GM12878 (cell line): ENCODE measurements around the gene AVPR1B. TPM values are rescaled to one million over a fixed set of nuclear protein-coding genes. Genes with fewer than 3 reads are reported as not detected.

Experiments
- ATAC-seq: fragments of 200-7000 bp; cut with Tn5 transposase; 3 replicates; pipeline ENCODE4 v1.9.1; 2020; ENCODE audit warnings: mild to moderate bottlenecking, moderate library complexity
- BruUV-seq: library from RNA; stranded (reverse); fragments of 400-500 nt; replicated peaks from 2 replicates; lab custom pipeline; 2021; lab: Mats Ljungman, UMichigan
- CTCF ChIA-PET: fragments of 300-600 bp; sonication (Branson Sonifier 250); formaldehyde crosslinking; extraction: SDS; loops from one replicate; lab custom pipeline; 2021; ENCODE audit warnings: inconsistent platforms; lab: Yijun Ruan, JAX
- POLR2A ChIA-PET: fragments of 350-600 bp; formaldehyde crosslinking; extraction: SDS; loops from one replicate; lab custom pipeline; 2021; ENCODE audit warnings: inconsistent platforms; lab: Charles Lee
- RAD21 ChIA-PET: fragments of 300-600 bp; sonication (Branson Sonifier 250); formaldehyde crosslinking; loops from one replicate; lab custom pipeline; 2023; ENCODE audit warnings: antibody characterized with exemption; ENCODE audit not compliant: unreplicated experiment; lab: Charles Lee
- SMC1A ChIA-PET: fragments of 300-600 bp; sonication (Branson Sonifier 250); formaldehyde crosslinking; loops from one replicate; lab custom pipeline; 2023; ENCODE audit not compliant: unreplicated experiment, uncharacterized antibody; lab: Charles Lee
- DNase-seq: peaks from one replicate; pipeline ENCODE4 v3.0.0-alpha.2; 2011; ENCODE audit warnings: low read depth, low spot score
- FAIRE-seq: peaks from 3 replicates; lab custom pipeline; 2011; peaks lifted over from hg19 to GRCh38; lab: Jason Lieb, UNC
- H2AFZ ChIP-seq: 2 replicates; pipeline ENCODE4 v1.6.0; 2011; ENCODE audit warnings: low read depth, low read length, control low read depth; ENCODE audit not compliant: control insufficient read depth
- H3K27ac ChIP-seq: 2 replicates; pipeline ENCODE4 v1.5.1; 2011; ENCODE audit warnings: control low read depth; ENCODE audit not compliant: control insufficient read depth, insufficient read depth
- H3K27me3 ChIP-seq, 2 experiments: replicated peaks in 1 of 2; 2 replicates each; pipeline versions ENCODE4 v1.6.0 to v1.6.1; 2011; ENCODE audit warnings: low read length in 1 of 2; ENCODE audit not compliant: control insufficient read depth in 2 of 2, insufficient read depth in 2 of 2
- H3K36me3 ChIP-seq, 2 experiments: 2 replicates each; pipeline ENCODE4 v1.5.1; 2011; ENCODE audit warnings: low read length in 1 of 2; ENCODE audit not compliant: control insufficient read depth in 2 of 2, insufficient read depth in 2 of 2
- H3K4me1 ChIP-seq: 2 replicates; pipeline ENCODE4 v1.6.1; 2011; ENCODE audit warnings: mild to moderate bottlenecking, low read length, moderate library complexity, mixed read lengths; ENCODE audit not compliant: control insufficient read depth, insufficient read depth
- H3K4me2 ChIP-seq: 2 replicates; pipeline ENCODE4 v1.6.0; 2011; ENCODE audit warnings: control low read depth; ENCODE audit not compliant: control insufficient read depth, insufficient read depth
- H3K4me3 ChIP-seq: fragments of 200-600 bp; sonication (generic); 2 replicates; pipeline ENCODE4 v1.5.1; 2016
- H3K79me2 ChIP-seq: 2 replicates; pipeline ENCODE4 v1.6.0; 2011; ENCODE audit warnings: low read length; ENCODE audit not compliant: control insufficient read depth, insufficient read depth
- H3K9ac ChIP-seq: 2 replicates; pipeline ENCODE4 v1.8.0; 2011; ENCODE audit warnings: low read length, control low read depth, mixed read lengths; ENCODE audit not compliant: control insufficient read depth, insufficient read depth
- H3K9me3 ChIP-seq: replicated peaks from 3 replicates; pipeline ENCODE4 v1.5.1; 2011; ENCODE audit warnings: mild to moderate bottlenecking, low read length; ENCODE audit not compliant: control insufficient read depth, insufficient read depth
- H4K20me1 ChIP-seq: 2 replicates; pipeline ENCODE4 v1.6.0; 2011; ENCODE audit not compliant: control insufficient read depth, insufficient read depth
- BCL3 ChIP-seq: IDR thresholded peaks from 2 replicates; pipeline ENCODE4 v1.6.1; 2011; ENCODE audit warnings: borderline replicate concordance, low read depth, mild to moderate bottlenecking, moderate library complexity, low read length; ENCODE audit not compliant: insufficient read depth, poor library complexity, severe bottlenecking
- E4F1 ChIP-seq: fragments of 450-650 bp; IDR thresholded peaks from 2 replicates; pipeline ENCODE4 v1.6.1; 2018; ENCODE audit warnings: borderline replicate concordance, mild to moderate bottlenecking; ENCODE audit not compliant: partially characterized antibody
- SRF ChIP-seq, 2 experiments: IDR thresholded peaks; 2 replicates each; pipeline ENCODE4 v1.6.1; 2011; ENCODE audit warnings: low read depth in 2 of 2, low read length in 2 of 2, mild to moderate bottlenecking in 1 of 2, moderate library complexity in 1 of 2
- WGBS: methylation state at CpG from one replicate; pipeline ENCODE4 v1.1.6; 2016; ENCODE audit warnings: low lambda C conversion rate; ENCODE audit not compliant: insufficient replicate concordance, insufficient coverage; ENCODE audit errors: missing lambda C conversion rate; 5-methylcytosine and 5-hydroxymethylcytosine counted together
- in situ Hi-C: fragments of 300-500 bp; cut with MboI; formaldehyde crosslinking; loops from 9 replicates; pipeline ENCODE4 v1.14.3; 2018; ENCODE audit warnings: mixed read lengths
- intact Hi-C: fragments of 100-400 bp; cut with micrococcal nuclease; formaldehyde crosslinking; loops from one replicate; pipeline ENCODE4 v1.14.2; 2022; ENCODE audit not compliant: unreplicated experiment
- polyA plus RNA-seq, 11 experiments: library from polyadenylated mRNA; depleted of rRNA in 4 of 11; unstranded in 6 of 11; stranded (reverse) in 5 of 11; fragments of >200 nt; fragmentation: Nextera tagmentation in 4 of 11; fragmentation: Illumina TruSeq in 1 of 11; extraction: Ambion mirVana in 4 of 11; extraction: Trizol in 1 of 11; gene quantifications; 1 replicate in 1 of 11; 2 replicates in 10 of 11; pipeline versions ENCODE4 v1.2.1 to v1.2.3, GENCODE V29; 2011 to 2016; ENCODE audit warnings: inconsistent platforms in 2 of 11, missing spikeins in 2 of 11, low read depth in 1 of 11
- small RNA-seq: library from RNA; depleted of rRNA; stranded (forward); fragments of <200 nt; gene quantifications from one replicate; pipeline ENCODE3, GENCODE V24; 2014
- total RNA-seq, 4 experiments: library from RNA; depleted of rRNA in 3 of 4; stranded (reverse); fragments of >200 nt in 3 of 4; fragmentation: Illumina TruSeq in 1 of 4; extraction: Trizol in 1 of 4; gene quantifications; 2 replicates each; pipeline versions ENCODE4 v1.2.1 to v1.2.3, GENCODE V29; 2013 to 2021

AVPR1B gene
- total and polyA plus RNA-seq, 10 of the 15 experiments (the other 5 are each of a cell fraction or from before 2014, with no cell fraction given), result not detected

GRCh38 chr1:206060844-206061243 lies 56.3 kb downstream of the AVPR1B start:
- Histone ChIP-seq H3K4me3 (no peak overlapping the region), H3K9me3 (no peaks in the 10 kb centered on the region; the same call in 2 of the 3 replicates), H3K4me1 (peaks cover 17% of the 10 kb centered on the region), H3K27ac (no peak overlapping the region), H2AFZ (no peak overlapping the region), H3K79me2 (peaks cover 30% of the 10 kb centered on the region), H3K4me2 (no peak overlapping the region), H3K27me3 (no peaks in the 10 kb centered on the region), H4K20me1 (peaks cover 3% of the 10 kb centered on the region; the same call in 1 of the 2 replicates), H3K36me3 (peaks cover 21 to 30% of the 10 kb centered on the region in 2 experiments)
- FAIRE-seq (no peak), ATAC-seq (no peak)
- SMC1A ChIA-PET, result interaction anchor here (1.4 kb wide), 1 partner anchor 45 kb away, joined by 4 read pairs; no protein-coding TSS in a partner anchor
- CTCF ChIA-PET, result interaction anchor here (1.5 to 2.8 kb wide), 4 partner anchors 24 to 48 kb away, joined by 3 to 19 read pairs (median 10); no protein-coding TSS in a partner anchor
- whole genome bisulfite sequencing, result 98% methylated on average over 3 of the region's 3 CpGs
- RAD21 ChIA-PET, result no interaction called here
- POLR2A ChIA-PET, result no interaction called here
- no TSS peak for BruUV-seq
- intact Hi-C loops, result no loop called here
- TF ChIP-seq SRF (IDR thresholded peaks at IDR 0.05; ENCODE audit: low read depth in 2 of 2, low read length in 2 of 2) (no peak), BCL3 (no peak), E4F1 (no peak)
- TF ChIP-seq, all 136 proteins: peak for 0
- no peak overlapping the region for H3K9ac ChIP-seq
- DNase-seq, result no peak
- in situ Hi-C loops, result no loop called here

Small RNA genes lying within 50 kb of the gene (small RNA-seq; reads per million reads assigned to genes)
- not detected for gene RF00271

Other genes starting within 250 kb of the AVPR1B start
- gene SLC26A9, start 173.9 kb downstream of the AVPR1B start, total RNA-seq (2014; rRNA removed), result 0.11 and 0.17 TPM in 2 replicates
- gene SLC26A9, start 173.9 kb downstream of the AVPR1B start, total RNA-seq (2014; rRNA removed; fragmentation: Illumina TruSeq; extraction: Trizol), result 0.18 TPM in 2 replicates
- 0.11 and 0.15 TPM in 2 replicates for gene SLC26A9, start 173.9 kb downstream of the AVPR1B start, total RNA-seq (2021)
- gene SLC26A9, start 173.9 kb downstream of the AVPR1B start, polyA plus RNA-seq (2011; rRNA removed), result 0.20 and 0.33 TPM in 2 replicates
- 0.22 and 0.32 TPM in 2 replicates for gene SLC26A9, start 173.9 kb downstream of the AVPR1B start, polyA plus RNA-seq (2014; fragmentation: Illumina TruSeq; extraction: Trizol)
- under 1 TPM; 0.11 to 0.15 TPM for gene SLC26A9, start 173.9 kb downstream of the AVPR1B start, polyA plus RNA-seq (2014; fragmentation: Nextera tagmentation; extraction: Ambion mirVana)
- gene SLC26A9, start 173.9 kb downstream of the AVPR1B start, polyA plus RNA-seq (2014; rRNA removed), result 0.08 and 0.40 TPM in 2 replicates
- under 1 TPM; 0.09 to 0.23 TPM for gene SLC26A9, start 173.9 kb downstream of the AVPR1B start, polyA plus RNA-seq (2016; fragmentation: Nextera tagmentation; extraction: Ambion mirVana)
- gene RAB7B, start 114.0 kb downstream of the AVPR1B start, total RNA-seq (2014; rRNA removed), result not detected in 2 replicates
- gene RAB7B, start 114.0 kb downstream of the AVPR1B start, total RNA-seq (2014; rRNA removed; fragmentation: Illumina TruSeq; extraction: Trizol), result not detected in 2 replicates
- not detected in 2 replicates for gene RAB7B, start 114.0 kb downstream of the AVPR1B start, total RNA-seq (2021)
- not detected in 2 replicates for gene RAB7B, start 114.0 kb downstream of the AVPR1B start, polyA plus RNA-seq (2011; rRNA removed)
- gene RAB7B, start 114.0 kb downstream of the AVPR1B start, polyA plus RNA-seq (2014; fragmentation: Illumina TruSeq; extraction: Trizol), result not detected in 2 replicates
- not detected for gene RAB7B, start 114.0 kb downstream of the AVPR1B start, polyA plus RNA-seq (2014; fragmentation: Nextera tagmentation; extraction: Ambion mirVana)
- 0.05 TPM in 1 of 2 replicates, not detected in the other for gene RAB7B, start 114.0 kb downstream of the AVPR1B start, polyA plus RNA-seq (2014; rRNA removed)
- gene RAB7B, start 114.0 kb downstream of the AVPR1B start, polyA plus RNA-seq (2016; fragmentation: Nextera tagmentation; extraction: Ambion mirVana), result under 1 TPM in 1 of 2 experiments, not detected in 1; 0.09 TPM
- gene CTSE, start 93.5 kb downstream of the AVPR1B start, total RNA-seq (2014; rRNA removed), result not detected in 2 replicates
- gene CTSE, start 93.5 kb downstream of the AVPR1B start, total RNA-seq (2014; rRNA removed; fragmentation: Illumina TruSeq; extraction: Trizol), result not detected in 2 replicates
- 0.26 TPM in 1 of 2 replicates, not detected in the other for gene CTSE, start 93.5 kb downstream of the AVPR1B start, total RNA-seq (2021)
- gene CTSE, start 93.5 kb downstream of the AVPR1B start, polyA plus RNA-seq (2011; rRNA removed), result not detected in 2 replicates
- not detected in 2 replicates for gene CTSE, start 93.5 kb downstream of the AVPR1B start, polyA plus RNA-seq (2014; fragmentation: Illumina TruSeq; extraction: Trizol)
- gene CTSE, start 93.5 kb downstream of the AVPR1B start, polyA plus RNA-seq (2014; fragmentation: Nextera tagmentation; extraction: Ambion mirVana), result not detected
- not detected in 2 replicates for gene CTSE, start 93.5 kb downstream of the AVPR1B start, polyA plus RNA-seq (2014; rRNA removed)
- not detected for gene CTSE, start 93.5 kb downstream of the AVPR1B start, polyA plus RNA-seq (2016; fragmentation: Nextera tagmentation; extraction: Ambion mirVana)
- 5.1 and 5.7 TPM in 2 replicates for gene RHEX, start 64.2 kb downstream of the AVPR1B start, total RNA-seq (2014; rRNA removed)
- 5.8 and 6.0 TPM in 2 replicates for gene RHEX, start 64.2 kb downstream of the AVPR1B start, total RNA-seq (2014; rRNA removed; fragmentation: Illumina TruSeq; extraction: Trizol)
- 7.7 and 11.4 TPM in 2 replicates for gene RHEX, start 64.2 kb downstream of the AVPR1B start, total RNA-seq (2021)
- 2.4 and 2.8 TPM in 2 replicates for gene RHEX, start 64.2 kb downstream of the AVPR1B start, polyA plus RNA-seq (2011; rRNA removed)
- 5.6 and 7.3 TPM in 2 replicates for gene RHEX, start 64.2 kb downstream of the AVPR1B start, polyA plus RNA-seq (2014; fragmentation: Illumina TruSeq; extraction: Trizol)
- gene RHEX, start 64.2 kb downstream of the AVPR1B start, polyA plus RNA-seq (2014; fragmentation: Nextera tagmentation; extraction: Ambion mirVana), result 1 to 10 TPM; 5.7 TPM
- 3.9 and 5.5 TPM in 2 replicates for gene RHEX, start 64.2 kb downstream of the AVPR1B start, polyA plus RNA-seq (2014; rRNA removed)
- 1 to 10 TPM; 3.5 to 3.9 TPM for gene RHEX, start 64.2 kb downstream of the AVPR1B start, polyA plus RNA-seq (2016; fragmentation: Nextera tagmentation; extraction: Ambion mirVana)
- gene FAM72A, start 85.5 kb upstream of the AVPR1B start, total RNA-seq (2014; rRNA removed), result 12.8 and 14.1 TPM in 2 replicates
- gene FAM72A, start 85.5 kb upstream of the AVPR1B start, total RNA-seq (2014; rRNA removed; fragmentation: Illumina TruSeq; extraction: Trizol), result 17.4 and 19.3 TPM in 2 replicates
- 14.2 and 15.0 TPM in 2 replicates for gene FAM72A, start 85.5 kb upstream of the AVPR1B start, total RNA-seq (2021)
- gene FAM72A, start 85.5 kb upstream of the AVPR1B start, polyA plus RNA-seq (2011; rRNA removed), result 36.7 and 49.1 TPM in 2 replicates
- 22.5 and 30.6 TPM in 2 replicates for gene FAM72A, start 85.5 kb upstream of the AVPR1B start, polyA plus RNA-seq (2014; fragmentation: Illumina TruSeq; extraction: Trizol)
- gene FAM72A, start 85.5 kb upstream of the AVPR1B start, polyA plus RNA-seq (2014; fragmentation: Nextera tagmentation; extraction: Ambion mirVana), result 10 to 100 TPM in 1 of 2 experiments, 1 to 10 TPM in 1; 7.5 to 10.2 TPM
- 15.7 and 19.7 TPM in 2 replicates for gene FAM72A, start 85.5 kb upstream of the AVPR1B start, polyA plus RNA-seq (2014; rRNA removed)
- 10 to 100 TPM; 25.7 to 28.3 TPM for gene FAM72A, start 85.5 kb upstream of the AVPR1B start, polyA plus RNA-seq (2016; fragmentation: Nextera tagmentation; extraction: Ambion mirVana)
- 8.6 and 9.8 TPM in 2 replicates for gene SRGAP2, start 86.2 kb upstream of the AVPR1B start, total RNA-seq (2014; rRNA removed)
- gene SRGAP2, start 86.2 kb upstream of the AVPR1B start, total RNA-seq (2014; rRNA removed; fragmentation: Illumina TruSeq; extraction: Trizol), result 4.9 and 5.1 TPM in 2 replicates
- gene SRGAP2, start 86.2 kb upstream of the AVPR1B start, total RNA-seq (2021), result 11.6 and 13.6 TPM in 2 replicates
- gene SRGAP2, start 86.2 kb upstream of the AVPR1B start, polyA plus RNA-seq (2011; rRNA removed), result 5.5 and 5.7 TPM in 2 replicates
- gene SRGAP2, start 86.2 kb upstream of the AVPR1B start, polyA plus RNA-seq (2014; fragmentation: Illumina TruSeq; extraction: Trizol), result 5.3 and 6.9 TPM in 2 replicates
- gene SRGAP2, start 86.2 kb upstream of the AVPR1B start, polyA plus RNA-seq (2014; fragmentation: Nextera tagmentation; extraction: Ambion mirVana), result 1 to 10 TPM; 1.2 to 2.5 TPM
- 7.2 and 8.2 TPM in 2 replicates for gene SRGAP2, start 86.2 kb upstream of the AVPR1B start, polyA plus RNA-seq (2014; rRNA removed)
- gene SRGAP2, start 86.2 kb upstream of the AVPR1B start, polyA plus RNA-seq (2016; fragmentation: Nextera tagmentation; extraction: Ambion mirVana), result 10 to 100 TPM; 12.1 to 15.0 TPM